Neural cell (in vitro differentiated cells): ENCODE measurements around the gene XYLT2. TPM values are rescaled to one million over a fixed set of nuclear protein-coding genes. Genes with fewer than 3 reads are reported as not detected.

ENCODE experiments used
- H2AFZ ChIP-seq: fragments of 200-600, 300-800 bp; sonication (generic), shearing (Covaris generic); 2 replicates; pipeline ENCODE4 v1.6.0; 2014; ENCODE audit warnings: low read depth, mild to moderate bottlenecking, antibody characterized with exemption, low read length, moderate library complexity
- H3F3A ChIP-seq: fragments of 200-600 bp; shearing (Covaris generic); 2 replicates; pipeline ENCODE4 v1.6.1; 2016; ENCODE audit warnings: mild to moderate bottlenecking, moderate library complexity, mixed read lengths, antibody characterized with exemption, low read length; ENCODE audit not compliant: insufficient read depth, poor library complexity, severe bottlenecking
- H3K27ac ChIP-seq: fragments of 200-600, 300-800 bp; sonication (generic), shearing (Covaris generic); 2 replicates; pipeline ENCODE4 v1.5.1; 2014; ENCODE audit warnings: mild to moderate bottlenecking, low read length, moderate library complexity
- H3K27me3 ChIP-seq: fragments of 300-800, 200-600 bp; sonication (generic), shearing (Covaris generic); 2 replicates; pipeline ENCODE4 v1.6.0; 2014; ENCODE audit warnings: mild to moderate bottlenecking, low read depth, low read length, moderate library complexity; ENCODE audit not compliant: insufficient read depth
- H3K36me3 ChIP-seq: fragments of 300-800, 200-600 bp; sonication (generic), shearing (Covaris generic); 2 replicates; pipeline ENCODE4 v1.5.1; 2014; ENCODE audit warnings: mild to moderate bottlenecking, antibody characterized with exemption, low read length, moderate library complexity; ENCODE audit not compliant: insufficient read depth
- H3K4me2 ChIP-seq: fragments of 300-800, 200-600 bp; sonication (generic), shearing (Covaris generic); 2 replicates; pipeline ENCODE4 v1.6.0; 2014; ENCODE audit warnings: mild to moderate bottlenecking, low read length
- H3K4me3 ChIP-seq: fragments of 300-800, 200-600 bp; sonication (generic), shearing (Covaris generic); 2 replicates; pipeline ENCODE4 v1.5.1; 2014; ENCODE audit warnings: mild to moderate bottlenecking, low read length, moderate library complexity
- H3K79me2 ChIP-seq: fragments of 200-600 bp; shearing (Covaris generic); replicated peaks from 2 replicates; pipeline ENCODE4 v1.6.0; 2014; ENCODE audit warnings: mild to moderate bottlenecking, low read length, moderate library complexity; ENCODE audit not compliant: insufficient read depth
- H3K9ac ChIP-seq: fragments of 300-800, 200-600 bp; sonication (generic), shearing (Covaris generic); 2 replicates; pipeline ENCODE4 v1.6.1; 2016; ENCODE audit warnings: mild to moderate bottlenecking, low read length, mixed read lengths
- H3K9me2 ChIP-seq: fragments of 200-600 bp; shearing (Covaris generic); 2 replicates; pipeline ENCODE4 v1.6.1; 2016; ENCODE audit warnings: mild to moderate bottlenecking, low read length, mixed read lengths; ENCODE audit not compliant: insufficient read depth
- H3K9me3 ChIP-seq: fragments of 200-600, 300-800 bp; sonication (generic), shearing (Covaris generic); 2 replicates; pipeline ENCODE4 v1.6.1; 2016; ENCODE audit warnings: mild to moderate bottlenecking, mixed run types, low read length, moderate library complexity, mixed read lengths
- H4K20me1 ChIP-seq: fragments of 200-600 bp; shearing (Covaris generic); 2 replicates; pipeline ENCODE4 v1.6.1; 2016; ENCODE audit warnings: mild to moderate bottlenecking, mixed run types; ENCODE audit not compliant: insufficient read depth
- CTCF ChIP-seq: fragments of 450-650 bp; IDR thresholded peaks from 2 replicates; pipeline ENCODE4 v1.5.1; 2014; ENCODE audit warnings: antibody characterized with exemption, mild to moderate bottlenecking, moderate library complexity; ENCODE audit not compliant: poor library complexity, severe bottlenecking
- EP300 ChIP-seq: fragments of 450-650 bp; conservative IDR thresholded peaks from 2 replicates; pipeline ENCODE4 v1.6.1; 2014; ENCODE audit warnings: antibody characterized with exemption, mild to moderate bottlenecking, moderate library complexity; ENCODE audit not compliant: poor library complexity, severe bottlenecking
- EZH2 ChIP-seq: fragments of 200-600, 300-800 bp; shearing (Covaris generic), sonication (generic); IDR thresholded peaks from 2 replicates; pipeline ENCODE4 v1.6.1; 2014; ENCODE audit warnings: antibody characterized with exemption, low read length, borderline replicate concordance, mild to moderate bottlenecking; ENCODE audit not compliant: insufficient read depth, poor library complexity, severe bottlenecking
- MXI1 ChIP-seq: fragments of 450-650 bp; conservative IDR thresholded peaks from 2 replicates; pipeline ENCODE4 v1.6.1; 2014; ENCODE audit warnings: antibody characterized with exemption, mild to moderate bottlenecking; ENCODE audit not compliant: poor library complexity, severe bottlenecking
- POLR2AphosphoS5 ChIP-seq: IDR thresholded peaks from 2 replicates; pipeline ENCODE4 v1.6.1; 2012
- RAD21 ChIP-seq: fragments of 450-650 bp; conservative IDR thresholded peaks from 2 replicates; pipeline ENCODE4 v1.6.1; 2014; ENCODE audit warnings: antibody characterized with exemption, mild to moderate bottlenecking, moderate library complexity
- REST ChIP-seq: IDR thresholded peaks from 2 replicates; pipeline ENCODE4 v1.6.1; 2012; ENCODE audit warnings: borderline replicate concordance
- SMC3 ChIP-seq: fragments of 450-650 bp; conservative IDR thresholded peaks from 2 replicates; pipeline ENCODE4 v1.6.1; 2014; ENCODE audit warnings: antibody characterized with exemption, mild to moderate bottlenecking, moderate library complexity; ENCODE audit not compliant: poor library complexity
- TAF1 ChIP-seq: IDR thresholded peaks from 2 replicates; pipeline ENCODE4 v1.6.1; 2012; ENCODE audit warnings: low read depth
- polyA plus RNA-seq: library from polyadenylated mRNA; depleted of rRNA; stranded (reverse); fragments of >200 nt; gene quantifications from 2 replicates; pipeline ENCODE4 v1.2.3, GENCODE V29; 2014

Gene XYLT2
- polyA plus RNA-seq, 1 donor from 2014 or later = 6.9 TPM

GRCh38 chr17:50358177-50358576, 12.3 kb downstream of the XYLT2 start:
- Histone ChIP-seq H3F3A (no peaks in the 10 kb centered on the region), H3K36me3 (no peaks in the 10 kb centered on the region), H3K9me2 (no peaks in the 10 kb centered on the region), H3K9me3 (no peaks in the 10 kb centered on the region), H3K9ac (no peak overlapping the region), H3K79me2 (no peaks in the 10 kb centered on the region), H4K20me1 (no peaks in the 10 kb centered on the region), H3K27ac (no peak overlapping the region), H2AFZ (no peak overlapping the region), H3K27me3 (no peaks in the 10 kb centered on the region), H3K4me2 (no peak overlapping the region), H3K4me3 (no peak overlapping the region)
- no peak for TF ChIP-seq MXI1
- no peak for TF ChIP-seq SMC3
- TF ChIP-seq TAF1 = no peak
- no peak for TF ChIP-seq EZH2
- no peak for TF ChIP-seq CTCF
- no peak for TF ChIP-seq RAD21
- TF ChIP-seq EP300 = no peak
- no peak for TF ChIP-seq REST
- no peak for TF ChIP-seq POLR2AphosphoS5

GRCh38 chr17:50359005-50359699, 13.2 kb downstream of the XYLT2 start:
- Histone ChIP-seq H3K4me2 (no peak overlapping the region), H3K9me2 (no peaks in the 10 kb centered on the region), H4K20me1 (no peaks in the 10 kb centered on the region), H3K36me3 (no peaks in the 10 kb centered on the region), H3K79me2 (no peaks in the 10 kb centered on the region), H2AFZ (no peak overlapping the region), H3K27me3 (no peaks in the 10 kb centered on the region), H3K27ac (no peak overlapping the region), H3K9ac (no peak overlapping the region), H3K4me3 (no peak overlapping the region), H3K9me3 (no peaks in the 10 kb centered on the region), H3F3A (no peaks in the 10 kb centered on the region)
- TF ChIP-seq EP300 = no peak
- no peak for TF ChIP-seq RAD21
- no peak for TF ChIP-seq EZH2
- TF ChIP-seq CTCF = no peak
- no peak for TF ChIP-seq REST
- no peak for TF ChIP-seq MXI1
